Mammary epithelial cell (primary cell): ENCODE data around the gene CCNF.

Experiments
- CTCF ChIP-seq, 2 donors: IDR thresholded peaks in 1 of 2; conservative IDR thresholded peaks in 1 of 2; 2 replicates each; pipeline ENCODE4 v1.5.1; 2011 to 2012; ENCODE audit warnings: inconsistent platforms in 2 of 2, low read length in 2 of 2, mild to moderate bottlenecking in 2 of 2, control low read depth in 1 of 2, low read depth in 1 of 2; ENCODE audit not compliant: insufficient read depth in 1 of 2; ENCODE audit errors: extremely low read depth in 1 of 2
- EZH2 ChIP-seq: IDR thresholded peaks from 2 replicates; pipeline ENCODE4 v1.6.1; 2012; ENCODE audit warnings: low read length, inconsistent platforms, borderline replicate concordance

- no peak for TF ChIP-seq CTCF (conservative IDR thresholded peaks at IDR 0.05 in 1 of 2, IDR thresholded peaks at IDR 0.05 in 1 of 2; ENCODE audit: extremely low read depth in 1 of 2, insufficient read depth in 1 of 2, low read depth in 1 of 2, low read length in 2 of 2)
- no peak for TF ChIP-seq EZH2
Observed at GRCh38 chr16:2449118-2449517, 19.9 kb downstream of the CCNF start.
